ENCODE measurements around the gene ALKBH3.

The ALKBH3 gene

GRCh38 chr11:43959321-43959995, 78.8 kb downstream of the ALKBH3 start:
- DNase-seq (ENCODE audit: low read depth in 2 of 2, low spot score in 1 of 2) = no peak

DNA sequence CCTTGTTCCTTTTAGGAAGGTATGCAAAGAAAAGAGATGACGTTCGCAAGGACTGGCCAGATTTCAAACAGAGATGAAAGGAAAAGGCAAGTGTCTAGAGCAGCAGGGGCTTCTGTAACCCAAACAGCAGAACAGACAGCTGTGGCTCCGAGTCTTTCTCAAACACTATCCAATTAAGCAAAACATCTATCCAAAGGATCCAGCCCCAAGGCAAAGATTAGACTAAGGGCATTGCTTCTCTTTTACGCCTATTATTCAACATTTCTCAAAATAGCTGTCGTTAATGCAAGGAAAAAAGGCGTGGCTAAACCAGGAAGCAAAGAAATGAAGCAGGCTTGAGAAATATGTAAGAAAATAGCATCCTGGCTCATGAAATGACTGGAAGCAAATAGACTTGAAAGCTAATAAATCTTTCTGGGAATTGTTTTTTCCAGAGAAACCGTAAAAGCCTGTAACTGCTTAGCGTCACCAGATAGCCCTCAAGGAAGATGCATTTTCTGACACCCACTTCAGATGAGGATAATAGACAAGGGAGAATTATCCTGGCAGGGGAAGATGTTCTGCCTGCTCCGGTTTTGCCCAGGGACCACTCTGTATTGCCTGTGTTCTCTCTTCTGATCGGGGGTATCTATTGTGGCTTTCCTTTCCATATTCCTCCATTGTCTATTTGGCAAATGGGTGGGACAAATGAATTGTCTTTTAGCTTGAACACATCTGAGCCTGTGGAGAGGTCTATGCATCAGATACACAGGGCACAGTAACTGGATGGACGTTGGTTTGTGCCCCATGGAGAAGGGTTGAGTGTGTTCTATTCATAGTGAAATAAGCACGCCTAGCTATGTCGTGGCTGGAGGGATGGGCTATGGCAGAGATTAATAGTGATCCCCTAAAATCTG, 82.0 kb downstream of the ALKBH3 start:
- no peak for DNase-seq (ENCODE audit: low read depth in 2 of 2, low spot score in 1 of 2)

DNA sequence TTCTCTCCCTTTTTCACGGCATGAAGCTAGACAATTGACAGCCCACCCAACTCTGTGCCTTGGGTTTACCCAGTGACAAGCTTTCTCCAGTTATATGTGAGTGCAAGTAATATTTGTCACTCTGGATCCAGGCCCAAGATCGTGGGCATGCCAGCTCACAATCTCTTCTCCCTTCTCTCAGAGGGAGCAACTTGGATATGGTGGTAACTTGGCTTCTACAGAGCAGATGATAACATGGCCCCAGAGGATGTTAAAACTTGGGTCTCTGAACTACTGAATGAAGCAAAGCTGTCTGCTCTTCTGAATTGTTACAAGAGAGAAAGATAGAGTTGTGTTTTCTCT, 82.6 kb downstream of the ALKBH3 start:
- DNase-seq (ENCODE audit: low read depth in 2 of 2, low spot score in 1 of 2) = no peak

DNA sequence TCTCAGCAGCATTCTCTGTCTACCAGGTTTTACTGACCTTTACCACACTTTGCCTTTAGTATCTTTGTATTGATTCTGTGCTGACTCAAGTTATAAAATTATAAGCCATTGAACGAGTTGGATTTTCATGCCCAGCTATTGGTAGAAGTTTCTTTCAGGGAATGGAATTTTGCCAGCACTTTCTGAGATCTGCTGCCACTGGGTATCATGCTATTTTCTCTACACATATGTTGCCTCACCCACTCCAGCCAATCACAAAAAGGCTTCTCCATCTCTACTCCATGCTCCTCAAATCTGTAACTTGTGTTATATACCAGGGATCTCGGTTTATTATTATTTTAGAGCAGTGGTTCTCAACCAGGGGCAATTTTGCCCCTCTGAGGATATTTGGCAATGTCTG, 87.0 kb downstream of the ALKBH3 start:
- DNase-seq (ENCODE audit: low read depth in 2 of 2, low spot score in 1 of 2) = no peak

DNA sequence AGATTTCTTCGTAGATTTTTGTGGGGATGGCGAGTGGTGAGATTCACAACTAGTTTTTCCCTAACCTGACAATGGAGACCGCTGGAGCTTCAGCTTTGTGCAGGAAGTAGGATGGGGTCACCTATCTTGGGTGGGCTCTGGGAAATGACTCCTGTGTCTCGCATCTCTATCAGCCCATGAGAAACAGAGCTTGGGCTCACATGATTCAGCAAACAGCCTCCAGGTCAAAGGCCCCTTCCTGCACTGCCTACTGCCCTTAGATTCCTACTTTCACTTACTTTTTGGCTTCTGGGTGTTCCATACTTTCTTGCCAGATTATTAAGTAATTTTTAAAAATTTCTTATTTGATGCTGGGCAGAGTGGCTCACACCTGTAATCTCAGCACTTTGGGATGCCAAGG, 88.1 kb downstream of the ALKBH3 start:
- no peak for DNase-seq (ENCODE audit: low read depth in 2 of 2, low spot score in 1 of 2)

GRCh38 chr11:43969543-43969942, 88.9 kb downstream of the ALKBH3 start:
- no peak for DNase-seq (ENCODE audit: low read depth in 2 of 2, low spot score in 1 of 2)
